HepG2 (cell line): ENCODE measurements around the gene TTC16. TPM values are rescaled to one million over a fixed set of nuclear protein-coding genes. Genes with fewer than 3 reads are reported as not detected.

ENCODE experiments used
- ATAC-seq: fragments of 200-7000 bp; cut with Tn5 transposase; 3 replicates; pipeline ENCODE4 v1.9.1; 2020; ENCODE audit warnings: mild to moderate bottlenecking, moderate library complexity
- BruUV-seq: library from RNA; stranded (reverse); fragments of 400-500 nt; replicated peaks from 2 replicates; lab custom pipeline; 2021; lab: Mats Ljungman, UMichigan
- CTCF ChIA-PET: fragments of 300-600 bp; formaldehyde crosslinking; extraction: SDS; loops from one replicate; lab custom pipeline; 2021; ENCODE audit warnings: low total read pairs, inconsistent platforms, low intra/inter-chr PET ratio; lab: Yijun Ruan, JAX
- POLR2A ChIA-PET: fragments of 350-600 bp; sonication (Branson Sonifier 250); formaldehyde crosslinking; loops from one replicate; lab custom pipeline; 2020; ENCODE audit warnings: antibody characterized with exemption, inconsistent platforms; lab: Yijun Ruan, JAX
- DNase-seq: peaks from one replicate; pipeline ENCODE4 v3.0.0-alpha.2; 2015; ENCODE audit warnings: low spot score
- FAIRE-seq: peaks from 3 replicates; lab custom pipeline; 2011; peaks lifted over from hg19 to GRCh38; lab: Jason Lieb, UNC
- H2AFZ ChIP-seq: one replicate; pipeline ENCODE4 v1.6.1; 2011; ENCODE audit warnings: low read length, inconsistent platforms
- H3K27ac ChIP-seq: fragments of 300-600 bp; 3 replicates; pipeline ENCODE4 v1.8.0; 2011; ENCODE audit warnings: mixed run types, mild to moderate bottlenecking, mixed read lengths, low read length, inconsistent platforms; ENCODE audit not compliant: insufficient read depth; ENCODE audit errors: extremely low read length
- H3K27me3 ChIP-seq, 2 experiments: fragments of 200-600 bp in 1 of 2; 2 replicates in 1 of 2; 3 replicates in 1 of 2; pipeline versions ENCODE4 v1.6.0 to v1.8.0; 2011; ENCODE audit warnings: low read length in 2 of 2, mild to moderate bottlenecking in 2 of 2, moderate library complexity in 2 of 2, inconsistent platforms in 1 of 2; ENCODE audit not compliant: insufficient read depth in 2 of 2, control insufficient read depth in 1 of 2
- H3K36me3 ChIP-seq, 2 experiments: fragments of 200-600 bp in 1 of 2; replicated peaks in 1 of 2; 2 replicates in 1 of 2; 3 replicates in 1 of 2; pipeline versions ENCODE4 v1.5.1 to v1.8.0; 2011; ENCODE audit warnings: low read length in 2 of 2, inconsistent platforms in 1 of 2; ENCODE audit not compliant: insufficient read depth in 2 of 2, control insufficient read depth in 1 of 2
- H3K4me1 ChIP-seq: 2 replicates; pipeline ENCODE4 v1.5.1; 2012; ENCODE audit warnings: low read length, inconsistent platforms; ENCODE audit not compliant: insufficient read depth
- H3K4me2 ChIP-seq: 2 replicates; pipeline ENCODE4 v1.6.0; 2011; ENCODE audit warnings: low read depth, low read length, inconsistent platforms
- H3K4me3 ChIP-seq, 3 experiments: fragments of 200-600 bp in 1 of 3; sonication (generic), shearing (Covaris generic) in 1 of 3; replicated peaks in 1 of 3; 2 replicates each; pipeline ENCODE4 v1.5.1; 2011 to 2016; ENCODE audit warnings: low read length in 3 of 3, inconsistent platforms in 2 of 3, low read depth in 2 of 3, mild to moderate bottlenecking in 2 of 3, control low read depth in 1 of 3, mixed read lengths in 1 of 3; ENCODE audit not compliant: insufficient read depth in 1 of 3
- H3K79me2 ChIP-seq: one replicate; pipeline ENCODE4 v1.6.1; 2011; ENCODE audit warnings: low read length, inconsistent platforms; ENCODE audit not compliant: insufficient read depth
- H3K9ac ChIP-seq: 2 replicates; pipeline ENCODE4 v1.6.0; 2011; ENCODE audit warnings: mild to moderate bottlenecking, low read depth, low read length, inconsistent platforms; ENCODE audit not compliant: insufficient read depth
- H3K9me3 ChIP-seq: 2 replicates; pipeline ENCODE4 v1.5.1; 2012; ENCODE audit warnings: mild to moderate bottlenecking, low read length
- H4K20me1 ChIP-seq: 2 replicates; pipeline ENCODE4 v1.6.0; 2011; ENCODE audit warnings: inconsistent platforms, mild to moderate bottlenecking, low read length, moderate library complexity; ENCODE audit not compliant: insufficient read depth
- BHLHE40 ChIP-seq: IDR thresholded peaks from 2 replicates; pipeline ENCODE4 v1.6.1; 2011; ENCODE audit warnings: low read length, improper control_type of control experiment
- CENPX ChIP-seq: sonication (generic); formaldehyde crosslinking; IDR thresholded peaks from 2 replicates; pipeline ENCODE4 v1.9.0; 2021; ENCODE audit warnings: mild to moderate bottlenecking, missing genetic modification reagents, moderate library complexity
- RERE ChIP-seq: IDR thresholded peaks from 2 replicates; pipeline ENCODE4 v1.6.1; 2016; ENCODE audit warnings: low read depth, missing genetic modification reagents, missing compliant biosample characterization
- SMAD1 ChIP-seq: sonication (generic); formaldehyde crosslinking; IDR thresholded peaks from 2 replicates; pipeline ENCODE4 v1.4.0; 2020; ENCODE audit warnings: missing genetic modification reagents, low read depth, mild to moderate bottlenecking, borderline replicate concordance
- SMC3 ChIP-seq: IDR thresholded peaks from 2 replicates; pipeline ENCODE4 v1.6.1; 2011; ENCODE audit warnings: low read length, improper control_type of control experiment
- TBL1XR1 ChIP-seq: fragments of 150-350 bp; IDR thresholded peaks from 2 replicates; pipeline ENCODE4 v1.6.1; 2014; ENCODE audit warnings: borderline replicate concordance, low read length; ENCODE audit not compliant: partially characterized antibody
- TEAD2 ChIP-seq: sonication (generic); formaldehyde crosslinking; IDR thresholded peaks from 2 replicates; pipeline ENCODE4 v1.9.0; 2021; ENCODE audit warnings: missing genetic modification reagents
- ZHX2 ChIP-seq, 2 experiments: sonication (generic) in 1 of 2; formaldehyde crosslinking in 1 of 2; IDR thresholded peaks; 2 replicates each; pipeline versions ENCODE4 v1.6.1 to v1.9.0; 2014 to 2022; ENCODE audit warnings: antibody characterized with exemption in 1 of 2, borderline replicate concordance in 1 of 2, inconsistent platforms in 1 of 2, low read depth in 1 of 2, missing genetic modification reagents in 1 of 2
- ZNF224 ChIP-seq: sonication (generic); formaldehyde crosslinking; IDR thresholded peaks from 2 replicates; pipeline ENCODE4 v1.5.0; 2020; ENCODE audit warnings: mild to moderate bottlenecking, missing genetic modification reagents
- ZNF275 ChIP-seq: sonication (generic); formaldehyde crosslinking; IDR thresholded peaks from 2 replicates; pipeline ENCODE4 v1.8.0; 2022; ENCODE audit warnings: missing genetic modification reagents, mild to moderate bottlenecking, inconsistent platforms, borderline replicate concordance
- ZNF34 ChIP-seq: sonication (generic); formaldehyde crosslinking; IDR thresholded peaks from 2 replicates; pipeline ENCODE4 v1.4.0; 2020; ENCODE audit warnings: mild to moderate bottlenecking, missing genetic modification reagents, borderline replicate concordance
- ZNF670 ChIP-seq: sonication (generic); formaldehyde crosslinking; IDR thresholded peaks from 2 replicates; pipeline ENCODE4 v1.8.0; 2022; ENCODE audit warnings: mild to moderate bottlenecking, missing genetic modification reagents, borderline replicate concordance
- WGBS: methylation state at CpG from one replicate; pipeline ENCODE4 v1.1.6; 2017; ENCODE audit warnings: low lambda C conversion rate; 5-methylcytosine and 5-hydroxymethylcytosine counted together
- in situ Hi-C: cut with HindIII; loops from 2 replicates; pipeline ENCODE4 v1.10.0; 2017; ENCODE audit warnings: low pct_unique_long_range_greater_than_20kb; ENCODE audit not compliant: extremely low pct_ligation_motif_present
- intact Hi-C: fragments of 100-400 bp; cut with micrococcal nuclease; formaldehyde crosslinking; loops from one replicate; pipeline ENCODE4 v1.10.0; 2022; ENCODE audit not compliant: unreplicated experiment
- polyA plus RNA-seq, 8 experiments: library from polyadenylated mRNA; depleted of rRNA in 3 of 8; stranded (reverse) in 7 of 8; unstranded in 1 of 8; fragments of >200 nt; fragmentation: Illumina TruSeq in 4 of 8; extraction: Trizol in 4 of 8; gene quantifications; 2 replicates each; pipeline versions ENCODE4 v1.2.1 to v1.2.3, GENCODE V29; 2011 to 2016; ENCODE audit warnings: low read depth in 4 of 8, missing spikeins in 1 of 8, mixed read lengths in 1 of 8; ENCODE audit not compliant: insufficient read depth in 1 of 8
- total RNA-seq, 5 experiments: library from RNA; depleted of rRNA; stranded (reverse); fragments of >200 nt; fragmentation: Illumina TruSeq; extraction: Trizol; gene quantifications; 2 replicates each; pipeline ENCODE4 v1.2.3, GENCODE V29; 2016; ENCODE audit warnings: low read depth in 1 of 5

The TTC16 gene
- total and polyA plus RNA-seq, 2 of the 13 experiments (the other 11 are each of a cell fraction or from before 2014, with no cell fraction given): not detected

DNA sequence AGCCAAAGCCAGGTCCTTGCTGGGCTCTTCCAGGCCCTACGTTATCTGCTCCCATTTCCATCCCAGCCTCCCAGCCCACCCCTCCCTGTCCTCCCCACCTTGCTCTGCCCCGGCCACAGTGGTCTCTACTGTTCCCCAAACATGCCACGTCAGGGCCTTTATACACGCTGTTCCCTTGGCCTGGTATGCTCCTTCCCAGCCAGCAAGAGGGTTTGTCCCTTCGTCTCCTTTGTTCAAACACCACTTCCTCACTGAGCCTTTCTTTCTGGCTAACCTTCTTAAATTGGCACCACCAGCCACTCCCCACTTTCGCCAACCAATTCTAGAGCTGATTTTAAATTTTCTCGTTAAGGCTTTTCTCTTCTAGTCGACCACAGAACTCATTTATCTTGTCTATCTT is 52.8 kb downstream of the TTC16 start:
- intact Hi-C loops (no loop called here), in situ Hi-C loops (no loop called here)
- no TSS peak for BruUV-seq
- no peak overlapping the region for H3K4me2 ChIP-seq
- H3K4me3 ChIP-seq: no peak overlapping the region
- H3K9me3 ChIP-seq: no peaks in the 10 kb centered on the region
- H4K20me1 ChIP-seq: no peaks in the 10 kb centered on the region
- POLR2A ChIA-PET: no interaction called here
- H3K9ac ChIP-seq: no peak overlapping the region
- FAIRE-seq: no peak
- CTCF ChIA-PET: no interaction called here
- H3K79me2 ChIP-seq: no peaks in the 10 kb centered on the region
- H2AFZ ChIP-seq: no peak overlapping the region
- H3K27me3 ChIP-seq: peaks cover 2 to 41% of the 10 kb centered on the region in 2 experiments; a peak in 3 of 5 replicates
- H3K27ac ChIP-seq: no peak overlapping the region
- WGBS: 35% methylated on average over 8 of the region's 8 CpGs
- no peak for ATAC-seq
- DNase-seq: no peak
- peaks cover 9% of the 10 kb centered on the region for H3K4me1 ChIP-seq
- H3K36me3 ChIP-seq: no peaks in the 10 kb centered on the region
- TF ChIP-seq SMAD1 (CRISPR knock-in tag): no peak
- no peak for TF ChIP-seq RERE (CRISPR knock-in tag)
- TF ChIP-seq ZNF670: no peak
- TF ChIP-seq ZHX2 (IDR thresholded peaks at IDR 0.05; ENCODE audit: low read depth): no peak
- no peak for TF ChIP-seq ZHX2 (CRISPR knock-in tag; IDR thresholded peaks at IDR 0.05; ENCODE audit: borderline replicate concordance)
- no peak for TF ChIP-seq TBL1XR1
- no peak for TF ChIP-seq ZNF224 (CRISPR knock-in tag)
- no peak for TF ChIP-seq BHLHE40
- no peak for TF ChIP-seq CENPX (CRISPR knock-in tag)
- no peak for TF ChIP-seq ZNF34 (CRISPR knock-in tag)
- no peak for TF ChIP-seq TEAD2 (CRISPR knock-in tag)
- no peak for TF ChIP-seq ZNF275 (CRISPR knock-in tag)
- no peak for TF ChIP-seq SMC3
